Endothelial cell (in vitro differentiated cells): Measurements from ENCODE around the gene STIP1. TPM values are rescaled to one million over a fixed set of nuclear protein-coding genes. Genes with fewer than 3 reads are reported as not detected.

Source experiments
- DNase-seq: peaks from one replicate; pipeline ENCODE4 v3.0.0; 2021; ENCODE audit warnings: low spot score
- H3K27ac Mint-ChIP-seq: one replicate; pipeline ENCODE4 v1.8.0; 2021; ENCODE audit warnings: mixed read lengths, inconsistent platforms; ENCODE audit not compliant: unreplicated experiment
- H3K27me3 Mint-ChIP-seq: one replicate; pipeline ENCODE4 v1.8.0; 2021; ENCODE audit warnings: mild to moderate bottlenecking, moderate library complexity, mixed read lengths, inconsistent platforms; ENCODE audit not compliant: unreplicated experiment
- H3K36me3 Mint-ChIP-seq: one replicate; pipeline ENCODE4 v1.8.0; 2021; ENCODE audit warnings: mild to moderate bottlenecking, low read depth, mixed read lengths, inconsistent platforms; ENCODE audit not compliant: unreplicated experiment
- H3K4me1 Mint-ChIP-seq: one replicate; pipeline ENCODE4 v1.8.0; 2021; ENCODE audit warnings: mild to moderate bottlenecking, mixed read lengths, inconsistent platforms; ENCODE audit not compliant: unreplicated experiment
- H3K4me3 Mint-ChIP-seq: one replicate; pipeline ENCODE4 v1.8.0; 2021; ENCODE audit warnings: mild to moderate bottlenecking, mixed read lengths, inconsistent platforms; ENCODE audit not compliant: unreplicated experiment
- H3K9me3 Mint-ChIP-seq: one replicate; pipeline ENCODE4 v1.8.0; 2021; ENCODE audit warnings: mixed read lengths, inconsistent platforms; ENCODE audit not compliant: unreplicated experiment
- CTCF ChIP-seq: fragments of 200-600 bp; sonication (generic); IDR thresholded peaks from one replicate; pipeline ENCODE4 v1.5.0; 2021; ENCODE audit warnings: antibody characterized with exemption; ENCODE audit not compliant: unreplicated experiment
- total RNA-seq: library from RNA; stranded (reverse); fragmentation: NEBNext Ultra II Directional; extraction: Animal tissue kit (Norgen Biotek cat#: 25700); gene quantifications from one replicate; pipeline ENCODE4 v1.2.1, GENCODE V29; 2021; ENCODE audit not compliant: unreplicated experiment

STIP1 gene
- total RNA-seq, 1 donor from 2014 or later: 124 TPM

GRCh38 chr11:64249563-64250414, 63.8 kb downstream of the STIP1 start:
- DNase-seq: no peak
- TF ChIP-seq CTCF: no peak
- peak overlapping the region; percentile 57 for H3K27ac Mint-ChIP-seq
- H3K9me3 Mint-ChIP-seq: no peaks in the 10 kb centered on the region
- H3K36me3 Mint-ChIP-seq: peaks cover 4% of the 10 kb centered on the region
- H3K27me3 Mint-ChIP-seq: peaks cover 10% of the 10 kb centered on the region
- H3K4me3 Mint-ChIP-seq: peak overlapping the region; percentile 69
- H3K4me1 Mint-ChIP-seq: peaks cover 32% of the 10 kb centered on the region

- no peak for TF ChIP-seq CTCF
- peaks cover 32% of the 10 kb centered on the region for H3K4me1 Mint-ChIP-seq
- DNase-seq: no peak
- H3K9me3 Mint-ChIP-seq: no peaks in the 10 kb centered on the region
- peaks cover 8% of the 10 kb centered on the region for H3K36me3 Mint-ChIP-seq
- no peak overlapping the region for H3K27ac Mint-ChIP-seq
- H3K4me3 Mint-ChIP-seq: no peak overlapping the region
- peaks cover 13% of the 10 kb centered on the region for H3K27me3 Mint-ChIP-seq
Observed at GRCh38 chr11:64250415-64251015, 64.5 kb downstream of the STIP1 start.

GRCh38 chr11:64251016-64251752, 65.2 kb downstream of the STIP1 start, which contains the start of gene PLCB3:
TSS of gene PLCB3 (plus strand) at chr11:64251530. CDS start at chr11:64251650, 120 bp downstream.
- peaks cover 13% of the 10 kb centered on the region for H3K27me3 Mint-ChIP-seq
- H3K36me3 Mint-ChIP-seq: peaks cover 8% of the 10 kb centered on the region
- H3K27ac Mint-ChIP-seq: no peak within 1 kb of the TSS
- peaks cover 32% of the 10 kb centered on the region for H3K4me1 Mint-ChIP-seq
- peak; percentile 90 for TF ChIP-seq CTCF
- DNase-seq: peak; percentile 82
- H3K4me3 Mint-ChIP-seq: peak within 1 kb of the TSS; percentile 91
- no peaks in the 10 kb centered on the region for H3K9me3 Mint-ChIP-seq

- no peak for DNase-seq
- Mint-ChIP-seq H3K9me3 (no peaks in the 10 kb centered on the region), H3K27ac (no peak overlapping the region)
Observed at GRCh38 chr11:64251753-64252002, 65.7 kb downstream of the STIP1 start.

More at GRCh38 chr11:64251753-64252002, 65.7 kb downstream of the STIP1 start:
- no peak for TF ChIP-seq CTCF
- H3K4me3 Mint-ChIP-seq: peak overlapping the region; percentile 91
- H3K36me3 Mint-ChIP-seq: peaks cover 8% of the 10 kb centered on the region
- H3K27me3 Mint-ChIP-seq: peaks cover 13% of the 10 kb centered on the region
- peaks cover 32% of the 10 kb centered on the region for H3K4me1 Mint-ChIP-seq
